Thoracic aorta (tissue), 2 donors: ENCODE data around the gene PRKCZ. TPM values are rescaled to one million over a fixed set of nuclear protein-coding genes. Genes with fewer than 3 reads are reported as not detected.

ENCODE experiments used
- ATAC-seq: fragments of 150-250 bp; one replicate; pipeline ENCODE4 v1.8.0; 2017; ENCODE audit warnings: low read depth; ENCODE audit not compliant: insufficient number of reproducible peaks, low FRiP score
- DNase-seq: peaks from one replicate; pipeline ENCODE4 v3.0.0-alpha.2; 2020; ENCODE audit warnings: low spot score
- H3K27ac ChIP-seq, 2 donors: fragments of 200-600 bp; sonication (generic); 1 replicate in 1 of 2; 2 replicates in 1 of 2; pipeline ENCODE4 v1.5.1; 2016; ENCODE audit warnings: mild to moderate bottlenecking in 2 of 2, moderate library complexity in 2 of 2
- H3K27me3 ChIP-seq: fragments of 200-600 bp; sonication (generic); replicated peaks from 2 replicates; pipeline ENCODE4 v1.6.0; 2016; ENCODE audit warnings: mild to moderate bottlenecking; ENCODE audit not compliant: insufficient read depth
- H3K36me3 ChIP-seq: fragments of 200-600 bp; sonication (generic); one replicate; pipeline ENCODE4 v1.5.1; 2016
- H3K4me1 ChIP-seq, 2 donors: fragments of 200-600 bp; sonication (generic); 1 replicate in 1 of 2; 2 replicates in 1 of 2; pipeline versions ENCODE4 v1.5.1 to v1.6.0; 2016; ENCODE audit warnings: low read depth in 2 of 2, mild to moderate bottlenecking in 1 of 2; ENCODE audit not compliant: control insufficient read depth in 1 of 2
- H3K4me3 ChIP-seq: fragments of 200-600 bp; sonication (generic); 2 replicates; pipeline ENCODE4 v1.5.1; 2016; ENCODE audit warnings: mild to moderate bottlenecking
- H3K9me3 ChIP-seq: fragments of 200-600 bp; sonication (generic); 2 replicates; pipeline ENCODE4 v1.5.1; 2016
- CTCF ChIP-seq: fragments of 200-600 bp; sonication (generic); IDR thresholded peaks from one replicate; pipeline ENCODE4 v1.5.1; 2019; ENCODE audit warnings: antibody characterized with exemption
- total RNA-seq, 2 donors: library from RNA; depleted of rRNA; stranded (reverse); fragments of >200 nt; gene quantifications; one replicate each; pipeline versions ENCODE4 v1.1.0 to v1.2.3, GENCODE V29; 2016

PRKCZ gene
- total RNA-seq, 2 donors from 2014 or later = 0.68 TPM; not detected in 1

- DNase-seq (no peak), ATAC-seq (no peak)
- Histone ChIP-seq H3K4me1 (no peaks in the 10 kb centered on the region), H3K36me3 (no peaks in the 10 kb centered on the region), H3K27ac (no peak overlapping the region), H3K9me3 (no peaks in the 10 kb centered on the region), H3K27me3 (no peaks in the 10 kb centered on the region), H3K4me3 (no peak overlapping the region)
- no peak for TF ChIP-seq CTCF
These were observed 130.4 kb downstream of the PRKCZ start for GRCh38 chr1:2180297-2181245.

GRCh38 chr1:2181271-2181670 lies 131.1 kb downstream of the PRKCZ start:
- no peak for TF ChIP-seq CTCF
- Histone ChIP-seq H3K9me3 (no peaks in the 10 kb centered on the region), H3K36me3 (no peaks in the 10 kb centered on the region), H3K4me3 (no peak overlapping the region), H3K27me3 (no peaks in the 10 kb centered on the region), H3K27ac (no peak overlapping the region), H3K4me1 (no peaks in the 10 kb centered on the region)
- DNase-seq (no peak), ATAC-seq (no peak)

- no peak for ATAC-seq
- Histone ChIP-seq H3K4me1 (no peaks in the 10 kb centered on the region), H3K9me3 (no peaks in the 10 kb centered on the region), H3K27me3 (no peaks in the 10 kb centered on the region), H3K36me3 (no peaks in the 10 kb centered on the region), H3K27ac (no peak overlapping the region), H3K4me3 (no peak overlapping the region)
- no peak for DNase-seq
- TF ChIP-seq CTCF = no peak
These were observed 131.5 kb downstream of the PRKCZ start for GRCh38 chr1:2181752-2182151.

- DNase-seq = no peak
- no peak overlapping the region for H3K27ac ChIP-seq
These were observed 132.2 kb downstream of the PRKCZ start for GRCh38 chr1:2182376-2182775.

More at GRCh38 chr1:2182376-2182775, 132.2 kb downstream of the PRKCZ start:
- H3K4me1 ChIP-seq = no peaks in the 10 kb centered on the region
- no peak overlapping the region for H3K4me3 ChIP-seq
- H3K27me3 ChIP-seq = no peaks in the 10 kb centered on the region
- H3K36me3 ChIP-seq = no peaks in the 10 kb centered on the region
- no peak for ATAC-seq
- no peak for TF ChIP-seq CTCF
- no peaks in the 10 kb centered on the region for H3K9me3 ChIP-seq
